T-helper 2 cell treated with Interferon-gamma antibody and Interleukin-4, amounts not matched to agents 5 μg/mL and 100 μg/mL, for 36 hours (primary cell): ENCODE results near the gene LRG1.
"Not testable (repeated sequence)": the region's sequence is repeated elsewhere in the genome, so short reads cannot be mapped to it uniquely, and the experiment has no call there.

Experiments used
- DNase-seq: peaks from one replicate; pipeline ENCODE4 v3.0.0; 2021; ENCODE audit warnings: low spot score
- H3K27ac Mint-ChIP-seq: one replicate; pipeline ENCODE4 v1.8.0; 2021; ENCODE audit warnings: mild to moderate bottlenecking, mixed read lengths
- H3K27me3 Mint-ChIP-seq: one replicate; pipeline ENCODE4 v1.8.0; 2021; ENCODE audit warnings: low read depth, mixed read lengths
- H3K36me3 Mint-ChIP-seq: one replicate; pipeline ENCODE4 v1.8.0; 2021; ENCODE audit warnings: low read depth, mixed read lengths
- H3K4me1 Mint-ChIP-seq: one replicate; pipeline ENCODE4 v1.8.0; 2021; ENCODE audit warnings: low read depth, mixed read lengths
- H3K4me3 Mint-ChIP-seq: one replicate; pipeline ENCODE4 v1.8.0; 2022; ENCODE audit warnings: mild to moderate bottlenecking, moderate library complexity, mixed read lengths
- H3K9me3 Mint-ChIP-seq: one replicate; pipeline ENCODE4 v1.8.0; 2021; ENCODE audit warnings: mixed read lengths

The LRG1 gene

DNA sequence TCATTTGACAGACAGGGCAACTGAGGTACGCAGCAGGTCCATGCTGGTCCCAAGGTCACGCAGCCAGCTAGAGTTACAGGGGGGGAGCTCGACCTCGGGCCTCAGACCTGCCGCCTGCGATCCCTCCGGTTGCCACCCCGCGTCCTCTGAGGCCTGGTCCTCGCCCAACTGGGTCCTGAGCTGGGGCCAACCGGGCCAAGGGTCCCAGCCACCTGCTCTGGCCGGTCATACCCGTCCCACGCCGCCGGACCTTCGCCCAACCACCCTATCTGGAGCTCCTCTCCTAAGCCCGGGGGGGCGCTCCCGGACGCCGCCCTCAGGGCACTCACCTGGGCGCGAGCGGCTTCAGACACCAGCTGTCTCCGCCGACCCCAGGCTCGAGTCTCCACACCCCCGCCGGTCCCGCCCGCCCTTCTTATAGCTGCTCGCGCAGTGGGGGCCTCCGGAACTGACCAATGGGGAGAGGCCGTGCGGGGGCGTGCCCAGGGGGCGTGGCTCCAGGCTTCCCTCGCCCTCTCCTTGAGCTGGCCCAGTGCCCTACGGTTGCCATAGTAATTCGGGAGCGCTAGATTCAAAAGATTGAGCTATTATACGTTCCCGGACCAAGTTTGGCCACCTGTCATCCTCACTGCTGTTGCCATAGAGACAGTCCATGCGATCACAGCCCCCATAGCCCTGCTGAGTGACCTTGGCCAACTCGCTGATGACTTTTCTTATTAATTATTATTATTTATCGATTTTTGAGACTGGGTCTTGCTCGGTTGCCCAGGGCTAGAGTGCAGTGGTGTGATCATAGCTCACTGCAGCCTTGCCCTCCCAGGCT, 4.8 kb downstream of the LRG1 start, which contains the start of gene PLIN5:
TSS of gene PLIN5 (minus strand) at position 389 of the 823 bp plus-strand sequence. CDS start 1,150 bp downstream, outside the sequence.
- Mint-ChIP-seq H3K27ac (no peak within 1 kb of the TSS), H3K36me3 (no peaks in the 10 kb centered on the region), H3K4me1 (peaks cover 2% of the 10 kb centered on the region), H3K4me3 (no peak within 1 kb of the TSS), H3K27me3 (peaks cover 11% of the 10 kb centered on the region), H3K9me3 (no peaks in the 10 kb centered on the region)
- peak; percentile 15 for DNase-seq

DNA sequence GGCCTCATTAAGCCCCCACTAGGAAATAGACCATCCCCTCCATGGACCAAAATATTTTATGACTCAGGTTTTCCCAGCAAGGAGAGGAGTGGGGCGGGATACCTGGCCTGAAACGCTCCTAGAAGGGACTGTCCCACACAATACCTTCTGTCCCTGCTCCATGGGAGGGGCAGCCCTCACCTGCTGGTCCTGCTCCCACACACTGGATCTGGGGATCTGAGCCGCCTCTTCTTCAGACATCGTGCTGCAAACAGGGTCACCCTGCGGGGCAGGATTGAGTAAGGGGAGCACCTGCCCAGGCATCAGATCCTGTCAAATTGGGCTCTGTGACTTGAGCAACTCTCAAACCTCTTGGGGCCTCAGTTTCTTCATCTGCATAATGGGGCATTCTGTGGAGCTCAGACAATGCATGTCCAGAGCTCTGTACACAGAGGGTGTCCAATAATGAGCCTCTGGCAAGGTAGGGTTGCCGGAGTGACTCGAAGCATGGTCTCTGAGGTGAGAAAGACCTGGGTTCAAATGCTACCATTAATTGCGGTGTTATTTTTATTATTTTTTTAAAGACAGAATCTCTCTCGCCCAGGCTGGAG, 5.9 kb downstream of the LRG1 start:
- Mint-ChIP-seq H3K9me3 (no peaks in the 10 kb centered on the region), H3K27ac (no peak overlapping the region), H3K27me3 (peaks cover 11% of the 10 kb centered on the region), H3K4me3 (no peak overlapping the region), H3K4me1 (peaks cover 2% of the 10 kb centered on the region), H3K36me3 (no peaks in the 10 kb centered on the region)
- no peak for DNase-seq

GRCh38 chr19:4533334-4533733, 6.5 kb downstream of the LRG1 start:
- no peak for DNase-seq
- no peak overlapping the region for H3K27ac Mint-ChIP-seq
- H3K4me1 Mint-ChIP-seq: peaks cover 2% of the 10 kb centered on the region
- H3K4me3 Mint-ChIP-seq: no peak overlapping the region
- no peaks in the 10 kb centered on the region for H3K36me3 Mint-ChIP-seq
- no peaks in the 10 kb centered on the region for H3K9me3 Mint-ChIP-seq
- peaks cover 11% of the 10 kb centered on the region for H3K27me3 Mint-ChIP-seq

DNA sequence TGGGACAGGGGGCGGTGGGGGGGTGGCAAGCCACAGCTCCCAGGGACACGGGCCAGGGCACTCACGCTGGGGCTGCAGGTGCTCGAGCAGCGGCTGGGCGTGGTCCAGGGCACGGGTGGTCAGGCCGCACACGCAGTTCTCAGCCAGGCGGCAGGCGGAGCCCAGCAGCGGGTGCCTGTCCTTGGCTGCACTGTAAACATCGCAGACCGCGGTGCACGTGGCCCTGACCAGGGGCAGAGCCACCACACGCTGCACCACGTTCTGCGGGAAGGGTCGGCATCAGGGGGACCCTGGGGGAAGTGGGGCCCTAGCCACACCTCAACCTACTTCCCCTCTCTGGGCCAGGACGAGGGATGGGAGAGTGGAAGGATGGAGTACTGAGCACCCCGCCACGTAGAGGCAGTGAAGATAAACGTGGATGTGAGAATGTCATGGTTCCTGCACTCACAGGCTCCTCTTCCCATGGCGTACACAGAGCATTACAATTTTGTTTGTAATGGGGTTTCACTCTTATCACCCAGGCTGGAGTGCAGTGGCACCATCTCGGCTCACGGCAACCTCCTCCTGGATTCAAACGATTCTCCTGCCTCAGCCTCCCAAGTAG, 8.2 kb downstream of the LRG1 start:
- Mint-ChIP-seq H3K27me3 (peaks cover 11% of the 10 kb centered on the region), H3K4me3 (no peak overlapping the region), H3K9me3 (no peaks in the 10 kb centered on the region), H3K27ac (no peak overlapping the region), H3K4me1 (peaks cover 2% of the 10 kb centered on the region), H3K36me3 (no peaks in the 10 kb centered on the region)
- no peak for DNase-seq

- Mint-ChIP-seq H3K27me3 (peaks cover 7% of the 10 kb centered on the region), H3K4me1 (no peaks in the 10 kb centered on the region), H3K27ac (no peak overlapping the region), H3K4me3 (no peak overlapping the region), H3K36me3 (no peaks in the 10 kb centered on the region), H3K9me3 (no peaks in the 10 kb centered on the region)
- DNase-seq: no peak
Observed at GRCh38 chr19:4529924-4530522, 9.8 kb downstream of the LRG1 start.

- no peak overlapping the region for H3K27ac Mint-ChIP-seq
- no peaks in the 10 kb centered on the region for H3K9me3 Mint-ChIP-seq
- no peaks in the 10 kb centered on the region for H3K36me3 Mint-ChIP-seq
- no peaks in the 10 kb centered on the region for H3K4me1 Mint-ChIP-seq
- peaks cover 5% of the 10 kb centered on the region for H3K27me3 Mint-ChIP-seq
- no peak for DNase-seq
- no peak overlapping the region for H3K4me3 Mint-ChIP-seq
Observed at GRCh38 chr19:4528843-4529242, 11.0 kb downstream of the LRG1 start.

DNA sequence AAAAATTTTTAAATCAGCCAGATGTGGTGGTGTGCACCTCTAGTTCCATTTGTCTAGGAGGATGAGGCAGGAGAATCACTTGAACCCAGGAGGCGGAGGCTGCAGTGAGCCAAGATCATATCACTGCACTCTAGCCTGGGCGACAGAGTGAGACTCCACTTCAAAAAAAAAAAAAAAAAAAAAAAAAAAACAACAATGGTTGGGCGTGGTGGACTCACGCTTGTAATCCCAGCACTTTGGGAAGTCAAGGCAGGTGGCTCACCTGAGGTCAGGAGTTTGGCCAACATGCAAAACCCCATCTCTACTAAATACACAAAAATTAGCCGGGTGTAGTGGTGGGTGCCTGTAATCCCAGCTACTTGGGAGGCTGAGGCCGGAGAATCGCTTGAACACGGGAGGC, 12.5 kb downstream of the LRG1 start:
- not testable (repeated sequence) for H3K27ac Mint-ChIP-seq, H3K4me1 Mint-ChIP-seq, H3K36me3 Mint-ChIP-seq, H3K4me3 Mint-ChIP-seq, H3K9me3 Mint-ChIP-seq, DNase-seq, H3K27me3 Mint-ChIP-seq

GRCh38 chr19:4525563-4526002, 14.3 kb downstream of the LRG1 start:
- no peak overlapping the region for H3K4me3 Mint-ChIP-seq
- no peaks in the 10 kb centered on the region for H3K4me1 Mint-ChIP-seq
- H3K36me3 Mint-ChIP-seq: no peaks in the 10 kb centered on the region
- H3K27ac Mint-ChIP-seq: no peak overlapping the region
- H3K9me3 Mint-ChIP-seq: no peaks in the 10 kb centered on the region
- H3K27me3 Mint-ChIP-seq: no peaks in the 10 kb centered on the region
- no peak for DNase-seq

- H3K27ac Mint-ChIP-seq: no peak overlapping the region
- no peaks in the 10 kb centered on the region for H3K4me1 Mint-ChIP-seq
- H3K36me3 Mint-ChIP-seq: no peaks in the 10 kb centered on the region
- H3K4me3 Mint-ChIP-seq: no peak overlapping the region
- H3K27me3 Mint-ChIP-seq: no peaks in the 10 kb centered on the region
- DNase-seq: peak; percentile 33
- H3K9me3 Mint-ChIP-seq: no peaks in the 10 kb centered on the region
Observed at GRCh38 chr19:4524808-4525562, 14.9 kb downstream of the LRG1 start.

GRCh38 chr19:4523306-4524110, 16.3 kb downstream of the LRG1 start:
- Mint-ChIP-seq H3K4me1 (no peaks in the 10 kb centered on the region), H3K36me3 (no peaks in the 10 kb centered on the region), H3K27ac (no peak overlapping the region), H3K9me3 (no peaks in the 10 kb centered on the region), H3K4me3 (no peak overlapping the region), H3K27me3 (no peaks in the 10 kb centered on the region)
- peak; percentile 30 for DNase-seq

GRCh38 chr19:4522291-4523002, 17.4 kb downstream of the LRG1 start:
- DNase-seq: no peak
- Mint-ChIP-seq H3K27me3 (no peaks in the 10 kb centered on the region), H3K4me3 (no peak overlapping the region), H3K4me1 (no peaks in the 10 kb centered on the region), H3K27ac (no peak overlapping the region), H3K36me3 (no peaks in the 10 kb centered on the region), H3K9me3 (no peaks in the 10 kb centered on the region)

GRCh38 chr19:4521888-4522242, 18.0 kb downstream of the LRG1 start:
- Mint-ChIP-seq H3K27ac (no peak overlapping the region), H3K27me3 (no peaks in the 10 kb centered on the region), H3K9me3 (no peaks in the 10 kb centered on the region), H3K4me3 (no peak overlapping the region), H3K36me3 (no peaks in the 10 kb centered on the region), H3K4me1 (no peaks in the 10 kb centered on the region)
- DNase-seq: no peak
